ENCODE data around the gene MGAT5B. TPM values are rescaled to one million over a fixed set of nuclear protein-coding genes. Genes with fewer than 3 reads are reported as not detected.

Gene MGAT5B
- total RNA-seq, 6 experiments from 2014 or later: 0.16 TPM; not detected in 5

- H3K27me3 ChIP-seq: no peaks in the 10 kb centered on the region
- no peaks in the 10 kb centered on the region for H3K36me3 ChIP-seq
- 80% methylated on average over 12 of the region's 12 CpGs for WGBS (ENCODE audit: insufficient coverage, low coverage, low lambda C conversion rate, missing lambda C conversion rate)
- no peaks in the 10 kb centered on the region for H3K9me3 ChIP-seq
- no peak for TF ChIP-seq POLR2A (IDR thresholded peaks at IDR 0.05)
- TF ChIP-seq, protein P1, sequence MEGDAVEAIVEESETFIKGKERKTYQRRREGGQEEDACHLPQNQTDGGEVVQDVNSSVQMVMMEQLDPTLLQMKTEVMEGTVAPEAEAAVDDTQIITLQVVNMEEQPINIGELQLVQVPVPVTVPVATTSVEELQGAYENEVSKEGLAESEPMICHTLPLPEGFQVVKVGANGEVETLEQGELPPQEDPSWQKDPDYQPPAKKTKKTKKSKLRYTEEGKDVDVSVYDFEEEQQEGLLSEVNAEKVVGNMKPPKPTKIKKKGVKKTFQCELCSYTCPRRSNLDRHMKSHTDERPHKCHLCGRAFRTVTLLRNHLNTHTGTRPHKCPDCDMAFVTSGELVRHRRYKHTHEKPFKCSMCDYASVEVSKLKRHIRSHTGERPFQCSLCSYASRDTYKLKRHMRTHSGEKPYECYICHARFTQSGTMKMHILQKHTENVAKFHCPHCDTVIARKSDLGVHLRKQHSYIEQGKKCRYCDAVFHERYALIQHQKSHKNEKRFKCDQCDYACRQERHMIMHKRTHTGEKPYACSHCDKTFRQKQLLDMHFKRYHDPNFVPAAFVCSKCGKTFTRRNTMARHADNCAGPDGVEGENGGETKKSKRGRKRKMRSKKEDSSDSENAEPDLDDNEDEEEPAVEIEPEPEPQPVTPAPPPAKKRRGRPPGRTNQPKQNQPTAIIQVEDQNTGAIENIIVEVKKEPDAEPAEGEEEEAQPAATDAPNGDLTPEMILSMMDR (IDR thresholded peaks at IDR 0.05): no peak
- intact Hi-C loops (cut with DNase I): no loop called here
- ATAC-seq: no peak
- no peak overlapping the region for H3K27ac ChIP-seq
- H3K4me1 ChIP-seq: no peaks in the 10 kb centered on the region
- no peak overlapping the region for H3K4me3 ChIP-seq
- DNase-seq: no peak
These were observed 44.1 kb upstream of the MGAT5B start for GRCh38 chr17:76824093-76824492.

GRCh38 chr17:76826330-76827068, 41.7 kb upstream of the MGAT5B start:
- TF ChIP-seq POLR2A (IDR thresholded peaks at IDR 0.05): no peak
- TF ChIP-seq, protein P1 (IDR thresholded peaks at IDR 0.05): no peak
- Histone ChIP-seq H3K4me3 (no peak overlapping the region), H3K27me3 (no peaks in the 10 kb centered on the region), H3K27ac (no peak overlapping the region), H3K9me3 (no peaks in the 10 kb centered on the region), H3K4me1 (no peaks in the 10 kb centered on the region), H3K36me3 (no peaks in the 10 kb centered on the region)
- no peak for DNase-seq
- intact Hi-C loops (cut with DNase I): no loop called here
- no peak for ATAC-seq
- 39% methylated on average over 5 of the region's 24 CpGs for WGBS (ENCODE audit: insufficient coverage, low coverage, low lambda C conversion rate, missing lambda C conversion rate)

- 77% methylated on average over 10 of the region's 14 CpGs for WGBS (ENCODE audit: insufficient coverage, low coverage, low lambda C conversion rate, missing lambda C conversion rate)
- intact Hi-C loops (cut with DNase I): no loop called here
- Histone ChIP-seq H3K4me1 (no peaks in the 10 kb centered on the region), H3K27me3 (no peaks in the 10 kb centered on the region), H3K36me3 (no peaks in the 10 kb centered on the region), H3K27ac (no peak overlapping the region), H3K9me3 (no peaks in the 10 kb centered on the region), H3K4me3 (no peak overlapping the region)
- DNase-seq (no peak), ATAC-seq (no peak)
- TF ChIP-seq, protein P1 (IDR thresholded peaks at IDR 0.05): no peak
- TF ChIP-seq POLR2A (IDR thresholded peaks at IDR 0.05): no peak
These were observed 40.5 kb upstream of the MGAT5B start for GRCh38 chr17:76827736-76828135.

DNA sequence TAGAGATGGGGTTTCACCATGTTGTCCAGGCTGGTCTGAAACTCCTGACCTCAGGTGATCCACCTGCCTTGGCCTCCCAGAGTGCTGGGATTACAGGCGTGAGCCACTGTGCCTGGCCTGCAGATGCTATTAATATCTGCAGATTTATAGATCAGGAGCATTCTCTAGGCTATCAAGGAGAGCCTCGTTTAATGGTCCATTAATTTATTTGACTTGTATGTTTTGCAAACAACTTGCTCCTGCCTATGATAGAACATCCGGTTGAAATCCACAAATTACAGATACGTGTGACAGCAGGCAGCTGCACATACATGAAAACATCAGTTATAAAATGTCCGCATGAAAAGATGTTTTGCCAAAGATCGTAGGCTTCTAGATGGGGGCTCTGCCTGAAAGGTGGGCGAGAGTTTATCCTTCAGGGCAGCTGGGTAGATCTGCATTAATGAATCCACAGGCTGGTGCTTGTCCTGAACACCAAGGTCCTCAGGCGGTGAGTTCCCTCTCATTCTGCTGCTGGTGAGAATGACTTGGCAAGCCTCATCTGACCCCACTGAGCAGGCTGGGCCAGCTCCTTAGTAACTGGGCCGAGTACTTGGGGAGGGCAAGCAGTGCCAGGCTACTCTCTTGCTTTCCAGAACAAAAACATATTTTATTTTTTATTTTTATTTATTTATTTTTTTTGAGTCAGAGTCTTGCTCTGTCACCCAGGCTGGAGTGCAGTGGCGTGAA, 37.1 kb upstream of the MGAT5B start:
- TF ChIP-seq, protein P1 (IDR thresholded peaks at IDR 0.05): no peak
- no peak for TF ChIP-seq POLR2A (IDR thresholded peaks at IDR 0.05)
- DNase-seq: no peak
- Histone ChIP-seq H3K4me3 (no peak overlapping the region), H3K36me3 (no peaks in the 10 kb centered on the region), H3K4me1 (no peaks in the 10 kb centered on the region), H3K27ac (no peak overlapping the region), H3K9me3 (no peaks in the 10 kb centered on the region), H3K27me3 (no peaks in the 10 kb centered on the region)
- ATAC-seq: no peak
- intact Hi-C loops (cut with DNase I): no loop called here
- WGBS (ENCODE audit: insufficient coverage, low coverage, low lambda C conversion rate, missing lambda C conversion rate): 68% methylated on average over 7 of the region's 10 CpGs
